AG08396 (cell line): ENCODE results near the gene KIF18A.
"Not testable (repeated sequence)": the region's sequence is repeated elsewhere in the genome, so short reads cannot be mapped to it uniquely, and the experiment has no call there.

ENCODE experiments used
- DNase-seq: peaks from one replicate; pipeline ENCODE4 v3.0.0; 2012; ENCODE audit warnings: low spot score, mixed read lengths

Gene KIF18A

GRCh38 chr11:28107750-28108618 is at the start of gene KIF18A, which contains the start of gene METTL15:
TSS of gene KIF18A (minus strand) at chr11:28108156. CDS start at chr11:28097947, 10,209 bp downstream.
TSS of gene METTL15 (plus strand) at chr11:28108388. CDS start at chr11:28113335, 4,947 bp downstream.
- DNase-seq: peak; percentile 92

- no peak for DNase-seq
Observed at GRCh38 chr11:28153586-28153985, 45.6 kb upstream of the KIF18A start.

GRCh38 chr11:28152743-28153142 is 44.8 kb upstream of the KIF18A start:
- no peak for DNase-seq

- peak; percentile 68 for DNase-seq
Observed at GRCh38 chr11:28146123-28146751, 38.3 kb upstream of the KIF18A start.

- no peak for DNase-seq
Observed at GRCh38 chr11:28144808-28145207, 36.9 kb upstream of the KIF18A start.

GRCh38 chr11:28142724-28143123 is 34.8 kb upstream of the KIF18A start:
- DNase-seq: no peak

GRCh38 chr11:28140689-28141455 is 32.9 kb upstream of the KIF18A start:
- DNase-seq: no peak

GRCh38 chr11:28139841-28140415 is 32.0 kb upstream of the KIF18A start:
- DNase-seq: no peak

- no peak for DNase-seq
Observed at GRCh38 chr11:28137832-28138231, 29.9 kb upstream of the KIF18A start.

GRCh38 chr11:28137366-28137765 is 29.4 kb upstream of the KIF18A start:
- no peak for DNase-seq

- not testable (repeated sequence) for DNase-seq
Observed at GRCh38 chr11:28136157-28136556, 28.2 kb upstream of the KIF18A start.

GRCh38 chr11:28133146-28133545 is 25.2 kb upstream of the KIF18A start:
- DNase-seq: no peak

- no peak for DNase-seq
Observed at GRCh38 chr11:28132548-28132947, 24.6 kb upstream of the KIF18A start.

GRCh38 chr11:28123151-28123581 is 15.2 kb upstream of the KIF18A start:
- DNase-seq: no peak

GRCh38 chr11:28117712-28118111 is 9.8 kb upstream of the KIF18A start:
- DNase-seq: no peak

GRCh38 chr11:28114731-28115130 is 6.8 kb upstream of the KIF18A start:
- no peak for DNase-seq

GRCh38 chr11:28114116-28114515 is 6.2 kb upstream of the KIF18A start:
- no peak for DNase-seq

- peak; percentile 7 for DNase-seq
Observed at GRCh38 chr11:28110821-28111200, 2.9 kb upstream of the KIF18A start.

GRCh38 chr11:28110108-28110820 is 2.3 kb upstream of the KIF18A start:
- DNase-seq: peak; percentile 63

- no peak for DNase-seq
Observed at GRCh38 chr11:28108958-28109357, 1.0 kb upstream of the KIF18A start.

GRCh38 chr11:28107191-28107749 is 686 bp downstream of the KIF18A start:
- DNase-seq: peak; percentile 6
